Activated T-cell treated with anti-CD3 and anti-CD28 coated beads, Interleukin-2, amount 50 U/mL, for 48 hours (primary cell): ENCODE data around the gene ASTE1.
"Not testable (repeated sequence)": the region's sequence is repeated elsewhere in the genome, so short reads cannot be mapped to it uniquely, and the experiment has no call there.

Source experiments
- DNase-seq, 2 experiments: peaks; one replicate each; pipeline ENCODE4 v3.0.0-alpha.2; 2020

ASTE1 gene

DNA sequence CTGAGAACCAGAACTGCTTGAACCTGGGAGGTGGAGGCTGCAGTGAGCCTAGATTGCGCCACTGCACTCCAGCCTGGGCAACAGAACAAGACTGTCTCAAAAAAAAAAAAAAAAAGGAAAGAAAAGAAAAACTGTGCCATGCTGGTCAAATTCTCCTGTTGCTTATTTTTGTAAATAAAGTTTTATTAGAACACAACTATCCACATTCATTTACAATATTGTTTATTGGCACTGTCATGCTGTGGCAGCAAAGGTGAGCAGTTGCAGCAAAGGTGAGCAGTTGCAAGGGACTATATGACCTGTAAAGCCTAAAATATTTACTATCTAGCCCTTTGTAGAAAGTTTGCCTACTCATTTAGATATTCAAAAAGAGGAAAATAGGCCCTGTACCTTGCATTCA is 18.3 kb downstream of the ASTE1 start:
- no peak for DNase-seq

DNA sequence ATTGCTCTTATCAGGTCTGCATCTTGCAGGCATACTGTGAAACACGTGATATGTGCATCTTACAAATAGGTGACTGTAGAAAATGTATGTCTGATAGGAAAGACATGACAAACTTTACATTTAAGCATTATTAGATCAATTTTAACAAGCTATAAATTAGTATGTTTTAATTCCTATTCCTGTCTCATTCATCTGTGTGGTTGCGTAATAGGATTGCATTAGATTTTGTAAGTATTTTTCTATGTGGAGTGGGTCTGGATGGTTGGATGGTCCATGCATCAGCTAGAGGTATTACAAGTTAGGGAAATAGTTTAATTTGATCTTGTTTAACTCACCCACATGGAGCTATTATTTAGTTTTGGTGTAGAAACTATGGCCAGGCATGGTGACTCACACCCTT is 18.8 kb downstream of the ASTE1 start:
- no peak for DNase-seq

DNA sequence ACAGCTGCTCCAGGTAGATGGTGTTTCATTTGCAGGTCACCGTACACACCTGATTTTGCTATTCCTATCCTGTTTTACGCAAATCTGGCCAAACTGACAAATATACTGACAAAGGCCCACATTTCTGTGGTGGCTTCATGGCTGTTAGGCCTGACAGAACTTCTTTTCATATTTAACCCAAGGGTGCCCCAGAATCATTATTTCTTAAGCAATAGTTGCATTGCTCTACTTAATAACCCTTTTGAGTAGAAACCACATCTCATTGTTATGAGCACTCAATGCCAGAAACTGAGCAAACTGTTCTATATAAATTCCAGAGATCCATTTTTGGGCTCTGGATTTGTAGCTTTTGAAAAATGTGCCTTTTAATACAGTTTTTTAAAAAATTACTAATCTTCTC is 19.4 kb downstream of the ASTE1 start:
- DNase-seq, result no peak

DNA sequence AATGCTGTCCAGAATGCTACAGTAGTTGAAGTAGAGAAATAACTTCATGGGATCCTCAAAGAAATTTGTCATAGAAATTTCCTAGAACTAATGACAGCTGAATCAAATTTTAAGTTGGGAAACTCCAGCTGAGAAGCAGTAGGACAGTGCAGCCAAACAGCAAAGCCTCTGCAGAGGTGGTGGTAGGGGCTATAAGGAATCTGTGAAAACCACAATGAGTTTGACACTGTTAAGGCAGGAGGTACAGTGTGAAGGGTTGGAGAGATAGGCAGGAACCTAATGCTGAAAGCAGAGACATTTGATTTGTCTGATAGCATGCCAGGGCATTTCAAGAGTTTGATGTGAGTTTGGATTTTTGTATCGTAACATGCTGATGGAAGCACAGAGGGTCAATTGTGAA is 22.0 kb downstream of the ASTE1 start:
- DNase-seq, result no peak

DNA sequence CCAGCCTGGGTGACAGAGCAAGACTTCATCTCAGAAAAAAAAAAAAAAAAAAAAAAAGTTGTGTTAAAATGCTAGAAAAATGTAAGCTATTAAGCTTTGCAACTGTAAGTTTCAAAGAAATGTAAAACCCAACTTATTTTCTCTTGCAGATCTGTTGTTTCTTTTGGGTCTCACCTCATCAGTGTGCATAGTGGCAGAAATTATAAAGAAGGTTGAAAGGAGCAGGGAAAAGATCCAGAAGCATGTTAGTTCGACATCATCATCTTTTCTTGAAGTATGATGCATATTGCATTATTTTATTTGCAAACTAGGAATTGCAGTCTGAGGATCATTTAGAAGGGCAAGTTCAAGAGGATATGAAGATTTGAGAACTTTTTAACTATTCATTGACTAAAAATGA is 25.6 kb downstream of the ASTE1 start:
- no peak for DNase-seq

DNA sequence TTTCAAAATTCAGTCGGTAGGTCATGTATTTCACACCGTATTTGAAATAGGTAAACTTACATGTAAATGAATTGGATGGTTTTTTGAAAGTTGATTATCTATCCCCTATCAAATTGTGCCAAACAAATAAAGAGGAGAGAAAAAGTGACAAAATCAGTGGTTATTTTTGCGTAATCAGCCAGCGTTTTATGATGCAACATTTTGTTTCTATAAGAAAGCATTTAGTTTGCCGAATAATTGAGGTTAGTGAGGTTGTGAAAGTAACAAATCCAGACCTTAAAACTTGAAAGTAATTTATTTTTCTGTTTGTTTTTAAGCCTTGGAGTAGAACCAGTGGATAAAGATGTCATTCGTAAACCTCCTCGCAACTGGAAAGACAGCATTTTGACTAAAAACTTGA is 29.3 kb downstream of the ASTE1 start:
- DNase-seq, result no peak

DNA sequence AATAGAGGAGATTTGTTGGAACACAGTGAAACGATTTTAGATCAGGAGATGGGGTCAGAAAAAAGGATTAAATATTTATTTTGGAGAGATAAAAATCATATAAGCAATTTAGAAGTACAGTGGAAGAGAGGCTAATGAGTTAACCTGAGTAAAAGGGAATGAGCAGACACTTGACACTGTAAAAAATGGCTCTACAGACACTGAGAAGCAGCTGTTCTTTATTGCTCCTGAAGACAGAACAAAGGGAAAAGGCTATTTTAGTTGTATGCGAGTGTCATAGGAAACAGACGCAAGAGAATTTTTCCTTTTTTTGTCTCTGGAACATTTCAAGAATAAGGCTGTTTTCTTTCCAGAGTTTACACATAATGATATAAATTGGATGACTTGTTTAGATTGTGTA is 34.3 kb downstream of the ASTE1 start:
- DNase-seq, result no peak

DNA sequence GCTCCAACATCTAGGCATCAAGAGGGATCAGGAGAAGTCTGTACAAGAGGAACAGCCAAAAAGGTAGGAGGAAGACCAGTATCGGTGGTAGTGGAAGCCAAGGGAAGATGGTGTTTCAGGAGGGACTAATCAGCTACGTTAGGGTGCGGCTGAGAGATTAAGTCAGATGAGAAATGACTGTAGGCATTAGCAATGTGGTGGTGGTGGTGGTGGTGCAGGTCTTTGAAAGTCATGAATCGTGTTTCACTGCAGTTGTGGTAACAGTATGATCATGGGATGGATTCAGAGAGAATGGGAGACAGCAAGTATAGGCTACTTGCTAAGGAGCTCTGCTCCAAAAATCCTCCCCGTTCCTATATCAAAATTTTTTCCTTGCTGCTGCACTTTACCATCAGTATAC is 35.5 kb downstream of the ASTE1 start:
- no peak for DNase-seq

DNA sequence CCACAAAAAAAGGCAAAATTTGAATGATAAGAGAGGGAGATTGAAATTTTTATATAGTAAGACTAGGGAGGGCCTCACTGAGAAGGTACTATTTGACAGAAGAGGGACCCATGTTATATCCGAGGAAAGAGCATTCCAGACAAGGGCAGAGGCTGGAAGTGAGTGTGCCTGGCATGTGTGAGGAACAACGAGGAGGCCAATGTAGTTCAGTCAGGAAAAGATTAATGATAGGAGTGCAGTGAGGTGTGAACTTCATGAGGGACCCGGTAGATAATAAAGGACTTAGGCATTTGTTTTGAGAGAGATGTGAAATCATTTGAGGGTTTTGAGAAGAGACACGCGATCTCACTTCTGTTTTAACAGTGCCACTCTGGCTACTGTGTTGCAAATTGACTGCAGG is 36.3 kb downstream of the ASTE1 start:
- DNase-seq, result no peak

DNA sequence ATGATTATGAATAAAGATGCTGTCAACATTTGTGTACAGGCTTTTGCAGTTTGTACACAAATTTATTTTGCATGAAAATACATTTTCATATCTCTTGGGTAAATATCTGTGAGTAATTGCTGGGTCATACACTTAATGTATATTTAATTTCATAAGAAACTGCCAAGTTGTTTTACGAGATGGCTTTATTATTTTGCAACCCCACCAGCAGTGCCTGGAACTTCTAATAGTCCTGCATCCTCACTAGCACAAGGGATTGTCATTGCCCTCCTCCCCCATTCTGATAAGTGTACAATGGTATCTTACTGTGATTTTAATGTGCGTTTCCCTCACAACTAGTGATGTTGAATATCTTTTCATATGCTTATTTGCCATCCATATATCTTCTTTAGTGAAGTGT is 45.2 kb downstream of the ASTE1 start:
- no peak for DNase-seq

DNA sequence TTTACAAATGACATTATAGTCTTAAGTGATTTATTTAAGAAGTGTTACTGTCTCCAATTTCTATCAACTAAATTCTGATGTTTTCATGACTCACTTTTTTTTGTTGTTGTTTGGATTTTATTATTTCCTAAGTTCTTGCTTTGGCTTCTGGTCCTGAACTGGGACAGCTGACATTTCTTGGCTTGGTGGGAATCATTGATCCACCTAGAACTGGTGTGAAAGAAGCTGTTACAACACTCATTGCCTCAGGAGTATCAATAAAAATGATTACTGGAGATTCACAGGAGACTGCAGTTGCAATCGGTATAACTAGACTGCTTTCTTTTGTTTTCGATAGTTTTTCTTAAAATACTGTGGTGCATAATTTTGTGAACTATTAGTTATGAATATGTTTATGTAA is 47.5 kb downstream of the ASTE1 start:
- no peak for DNase-seq

DNA sequence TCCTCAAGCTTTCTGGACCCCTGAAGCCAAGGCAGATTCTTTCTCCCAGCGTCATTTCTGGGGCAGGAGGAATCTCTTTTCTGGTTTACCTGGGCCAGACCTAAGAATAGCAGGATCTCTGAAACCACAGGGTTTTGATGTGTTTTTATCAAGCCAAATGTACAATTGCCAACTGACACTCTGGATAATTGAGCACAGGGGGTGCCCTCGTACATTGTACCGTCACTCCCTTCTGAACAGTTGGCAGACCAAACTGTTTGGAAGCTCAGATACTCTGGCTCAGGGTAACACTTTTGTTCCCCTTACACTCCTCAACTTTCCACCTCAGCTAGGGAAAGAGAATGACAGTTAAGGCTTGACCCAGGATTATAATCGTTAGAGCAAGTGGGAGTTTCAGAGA is 49.9 kb downstream of the ASTE1 start:
- no peak for DNase-seq

DNA sequence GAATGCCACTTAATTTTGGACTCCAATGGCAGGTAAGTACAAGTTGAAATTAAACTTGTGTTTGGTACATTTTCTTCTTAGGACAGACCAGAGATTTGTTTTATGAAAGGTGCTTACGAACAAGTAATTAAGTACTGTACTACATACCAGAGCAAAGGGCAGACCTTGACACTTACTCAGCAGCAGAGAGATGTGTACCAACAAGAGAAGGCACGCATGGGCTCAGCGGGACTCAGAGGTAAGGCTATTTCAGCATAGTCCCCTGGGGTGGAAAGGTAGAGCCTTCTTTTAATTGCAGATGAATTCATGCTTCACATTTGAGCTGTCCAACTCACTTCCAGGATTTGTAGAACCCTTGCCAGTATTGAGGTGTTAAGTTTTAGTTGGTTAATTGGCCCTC is 51.4 kb downstream of the ASTE1 start:
- no peak for DNase-seq

DNA sequence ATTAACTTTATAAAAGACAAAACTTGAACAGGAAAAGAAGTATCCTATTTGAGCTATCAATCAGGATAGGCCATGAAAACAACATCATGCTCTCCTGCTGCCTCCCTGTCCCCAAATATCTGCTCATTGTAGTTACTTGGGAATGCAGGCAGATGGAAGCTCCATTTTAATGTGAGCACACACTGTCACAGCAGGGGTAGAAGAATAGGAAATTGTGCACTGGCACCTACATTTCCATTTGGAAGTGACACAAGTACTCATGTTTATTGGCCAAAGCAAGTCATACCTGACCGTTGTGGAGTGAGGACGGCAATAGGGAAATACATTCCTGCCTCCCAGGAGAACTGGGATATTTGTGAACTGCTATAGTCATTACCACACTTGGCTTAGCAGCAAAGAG is 52.4 kb downstream of the ASTE1 start:
- DNase-seq, result no peak

DNA sequence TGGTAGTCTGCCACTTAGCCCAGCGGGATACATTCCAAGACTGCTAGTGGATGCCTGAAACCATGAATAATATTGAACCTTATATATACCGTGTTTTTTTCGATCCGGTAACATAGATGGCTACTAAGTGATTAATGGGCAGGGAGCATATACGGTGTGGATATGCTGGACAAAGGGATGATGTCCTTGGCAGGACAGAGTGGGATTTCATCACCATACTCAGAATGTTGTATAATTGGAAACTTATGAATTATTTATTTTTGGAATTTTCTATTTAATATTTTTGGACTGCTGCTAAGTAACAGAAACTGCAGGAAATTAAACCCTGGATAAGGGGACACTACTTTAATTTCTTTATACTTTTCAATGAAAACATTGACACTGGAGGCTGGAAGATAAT is 53.2 kb downstream of the ASTE1 start:
- DNase-seq, result no peak

DNA sequence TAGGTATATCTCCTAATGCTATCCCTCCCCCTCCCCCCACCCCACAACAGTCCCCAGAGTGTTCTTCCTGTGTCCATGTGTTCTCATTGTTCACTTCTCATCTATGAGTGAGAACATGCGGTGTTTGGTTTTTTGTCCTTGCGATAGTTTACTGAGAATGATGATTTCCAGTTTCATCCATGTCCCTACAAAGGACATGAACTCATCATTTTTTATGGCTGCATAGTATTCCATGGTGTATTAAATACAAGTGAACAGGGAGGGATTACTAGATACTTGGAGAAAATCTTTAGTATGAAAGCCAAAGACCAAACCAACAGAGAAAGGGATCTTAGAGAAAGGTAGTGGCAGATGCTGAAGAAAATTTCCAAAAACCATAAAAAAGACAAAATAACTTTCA is 54.0 kb downstream of the ASTE1 start:
- not testable (repeated sequence) for DNase-seq

DNA sequence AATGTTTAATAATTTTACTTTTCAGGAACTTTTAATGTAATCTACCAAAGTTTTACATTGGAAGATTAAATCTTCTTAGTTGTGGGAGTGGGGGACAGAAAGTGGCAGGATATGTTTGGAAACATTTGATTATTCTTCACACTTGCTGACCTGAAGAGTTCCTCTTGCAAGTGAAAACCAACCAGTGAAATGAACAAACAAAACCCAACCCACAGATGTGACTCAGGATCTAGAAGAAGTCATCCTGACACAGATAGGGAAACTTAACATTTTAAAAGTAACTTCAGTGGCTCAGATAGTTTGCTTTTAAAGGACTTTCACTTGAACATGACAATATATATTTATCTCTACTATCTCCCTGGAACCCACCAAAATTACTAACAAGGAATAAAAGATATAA is 55.4 kb downstream of the ASTE1 start:
- DNase-seq, result no peak

DNA sequence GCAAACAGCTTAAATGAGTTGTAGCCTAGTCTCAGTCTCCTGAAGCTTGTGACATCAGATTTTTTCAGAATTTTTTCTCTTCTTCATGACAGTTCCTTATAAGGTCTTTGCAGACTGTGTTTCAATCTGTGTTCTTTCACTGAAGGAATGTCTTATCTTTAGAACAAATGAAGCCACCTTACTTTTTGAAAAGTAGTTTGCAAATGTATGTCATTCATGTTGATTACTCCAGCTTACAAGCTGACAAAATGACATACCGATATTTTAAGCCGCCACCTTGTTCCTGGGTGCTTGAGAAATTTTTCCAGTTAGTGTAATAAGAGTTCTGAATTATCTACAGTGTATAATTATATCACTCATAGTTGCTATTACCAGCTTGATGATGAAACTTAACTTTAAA is 57.0 kb downstream of the ASTE1 start:
- no peak for DNase-seq

DNA sequence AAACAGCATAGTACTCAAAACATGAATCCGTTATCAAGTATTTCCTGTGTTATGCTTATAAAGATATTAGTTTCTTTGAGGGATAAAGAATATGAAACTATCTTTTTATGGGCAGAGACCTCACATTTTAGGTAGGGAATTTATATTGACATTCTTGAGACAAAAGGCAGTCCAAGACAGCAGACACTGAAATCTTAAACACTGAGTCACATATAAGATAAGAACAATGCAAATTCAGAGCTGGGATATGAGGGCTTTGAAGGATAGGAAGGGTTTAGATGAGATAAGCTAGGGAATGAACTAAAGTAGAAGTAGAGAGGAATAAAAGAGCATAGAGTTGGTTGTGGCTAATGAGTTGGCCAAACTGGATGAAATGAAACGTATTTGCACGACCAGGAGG is 58.4 kb downstream of the ASTE1 start:
- no peak for DNase-seq

DNA sequence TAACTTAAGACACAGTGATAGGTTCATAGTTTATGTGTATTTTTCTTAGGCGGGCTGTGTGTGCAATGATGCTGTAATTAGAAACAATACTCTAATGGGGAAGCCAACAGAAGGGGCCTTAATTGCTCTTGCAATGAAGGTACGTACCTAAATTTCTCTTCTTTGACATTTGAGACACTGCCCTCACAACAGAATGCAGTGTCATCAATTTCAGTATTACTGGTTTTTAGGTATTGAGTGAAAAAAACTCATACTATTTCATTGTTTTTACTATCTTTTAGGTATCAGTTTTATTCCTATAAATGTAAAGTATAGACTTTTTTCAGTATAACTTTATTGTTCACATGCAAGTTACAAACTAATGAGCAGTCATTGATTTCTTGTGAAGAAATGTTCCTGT is 59.3 kb downstream of the ASTE1 start:
- DNase-seq, result no peak

DNA sequence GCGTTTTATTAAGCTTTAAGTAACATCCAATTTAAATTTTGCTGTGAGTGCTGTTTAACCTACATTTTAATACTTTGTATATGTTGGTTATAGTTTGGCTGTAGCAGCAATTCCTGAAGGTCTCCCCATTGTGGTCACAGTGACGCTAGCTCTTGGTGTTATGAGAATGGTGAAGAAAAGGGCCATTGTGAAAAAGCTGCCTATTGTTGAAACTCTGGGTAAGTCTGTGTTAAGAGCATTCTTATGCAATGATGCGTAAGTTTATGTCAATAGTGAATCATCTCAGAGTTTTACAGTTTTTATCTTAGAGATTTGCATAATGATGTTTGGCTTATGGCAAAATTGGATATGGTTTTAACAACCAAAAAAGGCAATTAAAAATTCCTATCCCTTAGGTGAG is 62.7 kb downstream of the ASTE1 start:
- no peak for DNase-seq
